Transverse colon (tissue), 4 donors: ENCODE data around the gene HECA.

Experiments
- EP300 ChIP-seq: sonication (generic); formaldehyde crosslinking; IDR thresholded peaks from one replicate; pipeline ENCODE4 v1.6.1; 2017; ENCODE audit warnings: antibody characterized with exemption, low read depth
- POLR2A ChIP-seq: fragments of 450-650 bp; IDR thresholded peaks from one replicate; pipeline ENCODE4 v1.6.1; 2016; ENCODE audit warnings: antibody characterized with exemption, mild to moderate bottlenecking, moderate library complexity
- POLR2AphosphoS5 ChIP-seq, 3 donors: sonication (generic); formaldehyde crosslinking; IDR thresholded peaks; one replicate each; pipeline ENCODE4 v1.6.1; 2016; ENCODE audit warnings: antibody characterized with exemption in 3 of 3
- TF ChIP-seq, protein P1 (sequence below), 5 experiments: fragments of 200-600 bp in 3 of 5; fragments of 450-650 bp in 2 of 5; sonication (generic) in 3 of 5; IDR thresholded peaks; 1 replicate in 2 of 5; 2 replicates in 3 of 5; pipeline ENCODE4 v1.5.1; 2016 to 2017; ENCODE audit warnings: antibody characterized with exemption in 5 of 5, inconsistent platforms in 3 of 5, mild to moderate bottlenecking in 2 of 5, moderate library complexity in 1 of 5

DNA sequence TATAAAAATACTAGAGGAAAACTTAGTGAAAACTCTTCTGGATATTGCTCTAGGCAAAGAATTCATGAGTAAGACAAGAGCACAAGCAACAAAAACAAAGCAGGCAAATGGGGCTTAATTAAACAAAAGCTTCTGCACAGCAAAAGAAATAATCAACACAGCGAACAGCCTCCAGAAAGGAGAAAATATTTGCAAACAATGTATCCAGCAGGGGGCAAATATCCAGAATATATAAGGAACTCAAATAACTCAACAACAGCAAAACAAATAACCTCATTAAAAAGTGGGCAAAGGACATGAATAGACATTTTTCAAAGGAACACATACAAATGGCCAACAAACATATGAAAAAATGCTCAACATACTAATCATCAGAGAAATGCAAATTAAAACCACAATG is 17.1 kb upstream of the HECA start:
- TF ChIP-seq, protein P1, sequence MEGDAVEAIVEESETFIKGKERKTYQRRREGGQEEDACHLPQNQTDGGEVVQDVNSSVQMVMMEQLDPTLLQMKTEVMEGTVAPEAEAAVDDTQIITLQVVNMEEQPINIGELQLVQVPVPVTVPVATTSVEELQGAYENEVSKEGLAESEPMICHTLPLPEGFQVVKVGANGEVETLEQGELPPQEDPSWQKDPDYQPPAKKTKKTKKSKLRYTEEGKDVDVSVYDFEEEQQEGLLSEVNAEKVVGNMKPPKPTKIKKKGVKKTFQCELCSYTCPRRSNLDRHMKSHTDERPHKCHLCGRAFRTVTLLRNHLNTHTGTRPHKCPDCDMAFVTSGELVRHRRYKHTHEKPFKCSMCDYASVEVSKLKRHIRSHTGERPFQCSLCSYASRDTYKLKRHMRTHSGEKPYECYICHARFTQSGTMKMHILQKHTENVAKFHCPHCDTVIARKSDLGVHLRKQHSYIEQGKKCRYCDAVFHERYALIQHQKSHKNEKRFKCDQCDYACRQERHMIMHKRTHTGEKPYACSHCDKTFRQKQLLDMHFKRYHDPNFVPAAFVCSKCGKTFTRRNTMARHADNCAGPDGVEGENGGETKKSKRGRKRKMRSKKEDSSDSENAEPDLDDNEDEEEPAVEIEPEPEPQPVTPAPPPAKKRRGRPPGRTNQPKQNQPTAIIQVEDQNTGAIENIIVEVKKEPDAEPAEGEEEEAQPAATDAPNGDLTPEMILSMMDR (IDR thresholded peaks at IDR 0.05) = no peak
- TF ChIP-seq EP300 (no peak), POLR2A (no peak), POLR2AphosphoS5 (IDR thresholded peaks at IDR 0.05) (no peak)
